Ramos (cell line): ENCODE results near the gene COG5.

Experiments
- in situ Hi-C: fragments of 300-500 bp; cut with MboI; formaldehyde crosslinking; loops from one replicate; pipeline ENCODE4 v1.14.3; 2022; ENCODE audit warnings: low sequenced_read_pairs; ENCODE audit not compliant: unreplicated experiment

The COG5 gene

DNA sequence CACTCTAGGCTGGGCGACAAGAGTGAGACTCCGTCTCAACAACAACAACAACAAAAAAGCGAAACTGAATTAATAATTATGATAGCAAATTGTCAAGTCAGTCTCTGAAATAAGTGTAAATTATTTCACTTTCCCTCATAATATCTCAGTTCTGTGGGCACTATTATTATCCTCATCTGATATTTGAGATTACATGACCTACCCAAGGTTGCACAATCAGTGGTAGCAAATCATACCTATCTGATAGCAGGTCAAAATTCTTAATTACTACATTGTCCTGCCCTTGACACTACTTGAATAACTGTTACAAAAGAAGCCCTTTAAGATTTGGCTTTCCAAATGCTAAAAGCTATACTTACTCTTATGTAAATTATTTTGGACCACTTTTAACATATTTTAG lies 209.1 kb downstream of the COG5 start:
- in situ Hi-C loops, result no loop called here

DNA sequence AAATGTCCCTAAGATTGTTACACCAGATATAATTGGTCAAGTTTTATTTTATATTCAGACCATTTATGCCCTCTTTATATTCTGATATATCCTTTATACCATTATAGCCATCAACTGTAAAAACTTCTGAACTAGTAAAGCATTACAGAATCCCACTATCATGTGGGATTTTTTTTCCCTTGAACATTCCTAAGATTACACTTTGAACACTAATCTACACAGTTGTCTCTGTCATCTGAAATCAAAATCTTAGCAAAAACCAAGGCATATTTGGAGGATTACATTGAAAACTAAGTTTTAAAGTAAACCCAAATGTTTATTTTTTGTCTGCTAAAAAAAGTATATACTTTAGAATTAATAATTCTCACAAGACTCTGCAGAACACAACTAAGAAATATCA lies 210.0 kb downstream of the COG5 start:
- in situ Hi-C loops, result no loop called here

DNA sequence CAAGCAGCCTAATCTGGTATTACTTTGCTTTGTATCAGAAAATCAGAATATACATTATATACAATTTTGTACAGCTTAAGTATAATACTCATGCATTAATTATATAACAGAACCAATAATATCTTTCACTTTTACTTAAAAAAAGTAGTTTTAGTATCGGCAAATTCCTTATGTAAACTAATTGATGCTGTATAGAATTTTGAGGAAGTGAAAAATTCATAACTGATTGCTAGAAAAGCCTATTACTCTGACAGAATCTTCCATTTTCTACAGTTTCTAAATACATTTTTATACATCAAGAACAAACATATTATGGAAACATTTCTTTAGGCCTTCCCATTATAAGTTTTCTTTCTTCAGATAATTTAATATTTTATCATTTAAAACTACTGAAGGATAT lies 217.8 kb downstream of the COG5 start:
- in situ Hi-C loops, result no loop called here

DNA sequence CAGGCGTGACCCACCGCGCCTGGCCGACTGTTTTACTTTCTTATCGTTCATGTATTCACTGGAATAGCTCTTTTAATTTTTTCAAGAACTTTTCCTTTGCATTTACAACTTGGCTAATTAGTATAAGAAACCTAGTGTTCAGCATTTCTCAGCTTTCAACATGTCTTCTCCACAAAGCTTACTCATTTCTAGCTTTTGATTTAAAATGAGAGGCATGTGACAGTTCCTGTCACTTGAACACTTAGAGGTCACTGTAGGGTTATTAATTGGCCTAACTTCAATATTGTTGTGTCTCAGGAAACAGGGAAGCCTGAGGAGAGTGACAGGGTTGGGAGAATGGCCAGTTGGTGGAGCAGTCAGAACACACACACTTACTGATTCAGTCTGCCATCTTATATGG lies 218.9 kb downstream of the COG5 start:
- in situ Hi-C loops, result no loop called here

DNA sequence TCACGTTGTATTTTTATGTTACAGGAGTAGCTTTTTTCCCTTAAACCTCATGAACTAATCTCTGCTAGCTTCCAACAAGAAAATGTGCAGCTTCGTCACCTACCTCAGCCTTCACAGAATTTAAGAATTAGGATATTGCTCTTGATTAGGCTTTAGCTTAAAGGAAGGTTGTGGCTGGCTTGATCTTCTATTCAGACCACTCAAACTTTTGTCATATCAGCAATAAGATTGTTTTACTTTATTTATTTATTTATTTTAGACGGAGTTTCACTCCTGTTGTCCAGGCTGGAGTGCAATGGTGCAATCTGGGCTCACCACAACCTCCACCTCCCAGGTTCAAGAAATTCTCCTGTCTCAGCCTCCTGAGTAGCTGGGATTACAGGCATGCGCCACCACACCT lies 219.4 kb downstream of the COG5 start:
- in situ Hi-C loops, result no loop called here

DNA sequence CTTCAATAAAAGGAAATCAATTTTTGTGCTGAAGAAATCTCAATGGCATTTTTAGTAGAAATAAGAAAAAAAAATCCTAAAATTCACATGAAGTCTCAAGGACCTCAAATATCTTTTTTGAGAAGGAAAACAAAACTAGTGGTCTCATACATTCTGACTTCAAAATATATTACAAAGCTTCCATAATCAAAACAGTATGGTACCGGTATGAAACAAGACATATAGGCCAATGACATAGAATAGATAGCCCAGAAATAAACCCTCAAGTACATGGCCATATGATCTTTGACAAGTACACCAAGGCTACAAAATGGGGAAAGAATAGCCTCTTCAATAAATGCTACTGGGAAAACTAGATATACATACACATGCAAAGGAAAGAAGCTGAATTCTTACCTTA lies 225.6 kb downstream of the COG5 start:
- in situ Hi-C loops, result no loop called here

DNA sequence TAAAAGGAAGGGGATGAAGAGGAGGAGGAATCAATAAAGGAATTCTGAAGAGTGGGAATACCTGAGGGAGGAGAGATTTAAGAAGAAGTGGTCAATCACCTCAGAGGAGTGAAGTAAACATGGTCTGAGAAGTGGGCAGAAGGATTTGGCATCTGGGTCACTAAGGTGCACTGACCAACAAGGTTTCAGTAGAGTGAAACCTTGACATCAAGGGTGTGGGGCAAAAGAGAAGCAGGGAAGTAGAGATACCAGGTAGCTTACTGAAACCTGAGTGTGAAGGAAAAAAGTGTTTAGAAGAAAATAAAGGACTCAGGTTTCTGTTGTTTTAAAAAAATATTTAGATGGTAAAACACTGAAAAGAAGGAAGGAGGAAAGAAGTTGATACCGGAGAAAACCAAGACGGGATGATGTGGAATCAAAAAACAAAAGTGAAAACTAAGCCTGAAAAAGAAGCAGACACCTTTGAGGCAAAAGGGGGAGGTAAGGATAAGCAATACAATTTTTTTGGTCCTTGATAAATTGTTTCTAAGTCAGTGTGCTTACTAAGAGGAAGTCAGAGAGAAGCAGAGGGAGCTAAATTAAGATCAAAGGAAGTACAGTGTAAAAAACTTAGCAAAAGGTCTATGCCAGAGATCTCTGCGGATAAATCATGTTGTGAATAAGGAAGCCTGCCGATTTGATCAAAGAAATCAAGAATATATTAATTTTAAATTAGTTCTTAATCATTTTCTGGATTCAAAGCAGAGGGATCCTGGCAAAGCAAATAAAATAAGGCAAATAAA lies 231.0 kb downstream of the COG5 start:
- in situ Hi-C loops, result no loop called here

DNA sequence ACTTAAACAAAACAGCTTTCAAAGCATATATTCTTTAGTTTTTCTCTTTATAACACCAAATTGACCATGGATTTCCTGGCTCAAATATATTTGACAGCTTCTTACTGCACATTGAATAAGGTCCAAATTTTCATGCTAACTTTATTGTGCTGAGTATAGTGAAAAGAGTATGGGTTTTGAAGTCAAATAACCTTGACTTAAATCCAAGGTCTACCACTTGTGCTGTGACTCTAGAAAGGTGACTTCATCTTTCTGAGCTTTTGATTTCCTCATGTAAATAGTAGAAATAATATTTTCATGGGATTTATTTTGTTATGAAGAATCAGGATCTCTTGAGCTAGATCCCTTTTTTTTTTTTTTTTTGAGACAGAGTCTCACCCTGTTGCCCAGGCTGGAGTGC lies 233.2 kb downstream of the COG5 start:
- in situ Hi-C loops, result no loop called here

DNA sequence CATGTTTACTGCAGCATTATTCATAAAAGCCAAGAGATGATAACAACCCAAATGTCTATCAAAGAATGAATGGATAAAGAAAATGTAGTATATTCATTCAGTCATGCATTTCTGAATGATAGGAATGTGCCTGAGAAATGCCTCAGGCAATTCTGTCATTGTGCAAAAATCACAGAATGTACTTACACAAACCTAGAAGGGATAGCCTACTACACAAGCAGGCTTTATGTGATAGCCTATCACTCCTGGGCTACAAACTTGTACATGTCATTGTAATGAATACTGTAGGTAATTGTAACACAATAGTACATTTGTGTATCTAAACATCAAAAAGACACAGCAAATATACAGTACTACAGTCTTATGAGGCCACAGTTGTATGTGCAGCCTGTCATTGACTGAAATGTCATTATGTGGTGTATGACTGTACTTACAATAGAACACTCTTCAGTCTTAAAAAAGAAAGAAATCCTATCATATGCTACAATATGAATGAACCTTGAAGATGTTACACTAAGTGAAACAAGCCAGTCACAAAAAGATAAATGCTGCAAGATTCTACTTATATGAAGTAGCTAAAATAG lies 235.6 kb downstream of the COG5 start:
- in situ Hi-C loops, result no loop called here

DNA sequence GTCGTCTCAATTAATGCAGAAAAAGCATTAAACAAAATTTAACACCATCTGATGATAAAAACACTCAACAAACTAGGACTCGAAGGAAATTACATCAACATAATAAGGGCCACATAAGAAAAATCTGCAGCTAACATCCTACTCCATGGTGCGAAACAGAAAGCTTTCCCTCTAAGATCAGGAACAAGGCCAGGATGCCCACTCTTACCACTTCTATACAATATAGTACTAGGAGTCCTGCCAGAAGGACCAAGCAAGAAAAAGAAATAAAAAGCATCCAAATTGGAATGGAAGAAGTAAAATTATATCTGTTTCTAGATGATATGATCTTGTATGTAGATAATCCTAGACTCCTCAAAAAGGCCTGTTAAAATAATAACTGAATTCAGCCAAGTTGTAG lies 237.7 kb downstream of the COG5 start:
- in situ Hi-C loops, result no loop called here

DNA sequence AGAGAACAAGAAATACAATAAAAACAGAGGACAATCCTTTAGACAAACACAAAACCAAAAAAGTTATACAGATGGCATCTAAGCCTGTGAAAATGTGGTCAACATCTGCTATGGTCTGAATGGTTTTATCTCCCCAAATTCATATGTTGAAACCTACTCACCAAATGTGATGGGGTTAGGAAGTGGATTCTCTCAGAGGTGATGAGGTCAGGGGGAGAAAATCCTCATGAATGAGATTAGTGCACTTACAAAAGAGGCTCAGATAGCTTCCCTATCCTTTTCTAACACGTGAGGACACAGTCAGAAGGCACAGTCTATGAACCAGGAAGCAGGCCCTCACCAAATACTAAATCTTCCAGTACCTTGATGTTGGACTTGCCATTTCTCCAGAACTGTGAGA lies 241.7 kb downstream of the COG5 start:
- in situ Hi-C loops, result no loop called here

DNA sequence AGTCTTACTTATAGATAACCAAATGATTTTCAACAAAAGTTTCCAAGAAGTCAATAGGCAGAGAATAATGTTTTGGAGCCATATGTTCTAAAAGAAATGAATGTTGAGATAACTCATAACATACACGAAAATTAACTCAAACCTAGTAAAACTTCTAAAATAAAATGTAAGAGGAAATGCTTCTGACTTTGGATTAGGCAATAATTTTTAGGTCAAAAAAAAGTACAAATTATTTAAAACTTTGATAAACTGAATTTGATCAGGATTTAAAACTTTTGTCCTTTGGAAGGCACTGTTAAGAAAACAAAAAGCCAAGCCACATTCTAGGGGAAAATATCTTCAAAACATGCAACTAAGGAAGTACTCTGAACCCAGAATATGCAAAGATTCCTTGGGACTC lies 242.1 kb downstream of the COG5 start:
- in situ Hi-C loops, result no loop called here

DNA sequence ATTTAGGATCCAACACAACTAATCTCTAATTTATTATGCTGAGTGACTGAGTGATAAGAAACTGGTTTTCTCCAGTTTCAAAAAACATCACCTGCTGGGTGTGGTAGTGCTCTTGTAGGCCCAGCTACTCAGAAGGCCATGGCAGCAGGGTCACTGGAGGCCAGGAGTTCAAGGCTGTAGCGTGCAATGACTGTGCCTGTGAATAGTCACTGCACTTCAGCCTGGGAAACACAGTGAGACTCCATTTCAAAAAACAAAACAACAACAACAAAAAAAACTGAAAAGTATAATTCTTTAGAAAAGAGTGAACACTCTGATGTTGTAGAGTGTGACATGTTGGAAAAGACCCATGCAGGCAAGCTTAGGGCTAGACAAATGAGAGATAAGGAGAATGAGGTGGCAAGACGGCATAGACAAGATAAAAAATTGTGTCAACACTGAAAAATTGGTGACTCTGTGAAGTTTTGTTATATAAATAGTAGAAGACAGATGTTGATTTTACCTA lies 243.9 kb downstream of the COG5 start:
- in situ Hi-C loops, result no loop called here

DNA sequence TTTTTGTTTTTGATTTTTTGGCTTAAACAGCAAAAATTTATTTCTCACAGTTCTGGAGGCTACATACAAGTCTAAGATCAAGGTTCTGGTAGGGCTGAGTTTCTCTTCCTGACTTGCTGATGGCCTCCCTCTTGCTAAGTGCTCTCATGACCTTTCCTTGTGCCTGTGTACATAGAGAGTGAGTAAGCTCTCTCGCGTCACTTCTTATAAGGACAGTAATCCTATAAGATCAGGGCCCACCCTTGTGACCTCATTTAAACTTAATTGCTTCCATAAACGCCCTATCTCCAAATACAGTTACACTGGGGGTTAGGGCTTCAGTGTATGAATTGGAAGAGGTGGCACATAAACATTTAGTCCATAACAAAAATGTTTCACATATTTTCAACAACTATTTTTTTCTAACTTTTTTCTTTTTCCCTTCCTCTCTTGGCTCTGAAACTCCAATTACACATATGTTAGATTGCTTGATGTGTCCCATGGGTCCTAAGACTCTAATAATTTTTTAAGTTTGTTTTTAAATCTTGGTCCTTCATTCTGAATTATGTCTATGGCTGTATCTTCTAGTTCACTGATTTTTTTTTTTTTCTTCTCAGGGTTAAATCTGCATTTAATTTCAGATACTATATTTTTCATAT lies 245.1 kb downstream of the COG5 start:
- in situ Hi-C loops, result no loop called here

DNA sequence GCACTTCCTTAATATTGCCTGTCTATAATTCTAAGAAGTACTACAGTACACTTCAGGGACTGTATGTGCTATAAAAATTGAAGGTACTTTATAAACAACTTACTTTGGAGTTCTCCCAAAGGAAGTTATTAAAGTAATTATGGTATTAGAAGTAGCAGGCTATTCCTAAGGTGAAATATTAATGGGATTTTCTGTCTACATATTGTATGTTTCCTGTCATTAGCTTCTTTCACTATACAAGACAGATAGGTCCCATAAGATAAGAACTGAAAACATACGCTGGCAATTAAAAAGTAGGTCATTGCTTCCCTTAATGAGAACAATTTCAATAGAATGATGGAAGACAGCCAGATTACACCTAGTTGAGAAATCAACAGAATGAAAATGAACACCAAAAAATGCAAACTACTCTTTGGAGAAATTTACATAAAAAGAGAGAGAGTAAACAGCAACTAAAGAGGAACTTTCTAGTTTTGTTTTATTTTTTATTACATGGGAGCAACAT lies 248.0 kb downstream of the COG5 start:
- in situ Hi-C loops, result no loop called here

DNA sequence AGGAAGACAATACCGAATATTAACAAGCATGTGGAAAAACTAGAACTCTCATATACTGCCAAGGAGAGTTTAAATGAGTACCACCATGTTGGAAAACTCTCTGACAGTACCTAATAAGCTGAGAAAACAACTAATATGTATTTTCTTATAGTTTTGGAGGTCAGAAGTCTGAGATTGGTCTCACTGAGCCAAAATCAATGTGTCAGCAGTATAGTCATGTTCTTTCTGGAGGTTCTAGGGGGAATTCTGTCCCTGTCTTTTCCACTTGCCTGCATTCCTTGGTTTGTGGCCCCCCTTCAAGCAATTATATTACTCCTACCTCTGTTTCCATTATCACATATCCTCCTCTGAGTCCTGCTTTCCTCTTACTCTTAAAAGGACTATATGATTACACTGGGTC lies 250.4 kb downstream of the COG5 start:
- in situ Hi-C loops, result no loop called here

DNA sequence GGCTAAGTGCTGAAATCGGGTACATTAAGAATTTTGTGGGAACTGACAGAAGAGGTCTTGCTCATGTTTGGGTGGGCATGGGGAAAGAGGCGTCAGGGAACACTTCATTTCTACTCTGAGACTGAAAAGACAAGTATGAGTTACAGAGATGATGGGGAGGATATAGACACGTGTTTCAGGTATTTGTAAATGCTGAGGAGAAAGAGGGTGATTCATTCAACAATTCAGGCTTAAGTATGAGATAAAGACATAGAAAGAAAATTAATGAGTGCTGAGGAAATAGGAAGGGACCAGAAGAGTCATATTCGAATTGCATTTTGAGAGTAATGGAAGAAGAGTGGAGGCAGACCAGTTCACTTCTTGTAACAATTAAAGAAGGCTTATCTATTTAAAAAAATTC lies 251.3 kb downstream of the COG5 start:
- in situ Hi-C loops, result no loop called here

DNA sequence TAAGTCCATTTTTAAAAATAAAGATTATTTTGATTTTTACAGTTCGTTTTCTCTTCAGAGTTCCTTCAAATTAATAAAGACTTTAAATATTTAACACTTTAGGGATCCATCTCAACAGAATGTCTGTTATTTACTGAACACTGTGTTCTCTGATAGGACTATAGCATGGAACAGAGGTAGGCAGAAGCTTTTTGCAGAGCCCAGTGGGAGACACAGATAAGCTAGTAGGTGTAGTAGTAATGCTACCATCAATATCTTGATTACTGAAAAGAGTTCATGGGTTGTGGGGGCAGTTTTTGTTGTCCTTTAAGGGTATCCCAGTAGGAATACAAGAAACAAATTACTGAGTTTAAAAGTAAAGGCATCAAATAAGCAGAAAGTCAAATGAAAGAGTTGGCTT lies 254.4 kb downstream of the COG5 start:
- in situ Hi-C loops, result no loop called here

DNA sequence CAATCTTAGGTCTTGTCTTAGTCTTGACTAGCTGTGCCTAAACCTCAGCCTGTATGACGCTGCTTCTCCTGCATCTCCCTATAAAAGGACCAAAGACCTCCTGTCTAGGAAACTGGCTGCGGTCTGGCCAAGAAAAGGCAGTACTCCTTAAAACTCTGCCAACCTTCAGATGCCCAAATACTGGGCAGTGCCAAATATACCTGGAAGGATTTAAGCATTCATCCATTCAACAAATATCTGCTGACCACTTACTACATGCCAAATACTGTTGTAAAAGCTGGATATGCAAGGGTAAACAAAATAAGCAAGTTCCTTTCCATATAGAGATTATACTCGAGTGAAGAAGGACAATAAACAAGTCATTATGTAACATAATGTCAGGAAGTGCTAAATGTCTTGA lies 259.1 kb downstream of the COG5 start:
- in situ Hi-C loops, result no loop called here

DNA sequence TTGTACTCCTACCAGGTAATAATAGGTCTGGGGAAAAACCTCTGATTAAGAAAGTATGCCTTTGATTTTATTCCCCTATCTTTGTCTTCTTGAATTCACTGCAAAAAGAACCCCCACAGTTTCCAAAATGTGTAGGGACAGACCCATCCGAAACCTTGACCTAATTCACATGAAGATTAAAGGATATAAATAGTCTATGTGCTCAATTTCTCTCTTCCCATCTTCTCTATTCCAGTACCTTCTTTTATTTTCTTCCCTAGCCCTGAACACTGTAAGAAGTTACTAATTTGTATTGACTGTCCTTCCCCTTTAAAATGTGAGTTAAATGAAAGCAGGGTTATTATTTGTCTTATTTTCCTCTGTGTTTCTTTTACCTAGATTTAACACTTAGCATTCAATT lies 259.7 kb downstream of the COG5 start:
- in situ Hi-C loops, result no loop called here

DNA sequence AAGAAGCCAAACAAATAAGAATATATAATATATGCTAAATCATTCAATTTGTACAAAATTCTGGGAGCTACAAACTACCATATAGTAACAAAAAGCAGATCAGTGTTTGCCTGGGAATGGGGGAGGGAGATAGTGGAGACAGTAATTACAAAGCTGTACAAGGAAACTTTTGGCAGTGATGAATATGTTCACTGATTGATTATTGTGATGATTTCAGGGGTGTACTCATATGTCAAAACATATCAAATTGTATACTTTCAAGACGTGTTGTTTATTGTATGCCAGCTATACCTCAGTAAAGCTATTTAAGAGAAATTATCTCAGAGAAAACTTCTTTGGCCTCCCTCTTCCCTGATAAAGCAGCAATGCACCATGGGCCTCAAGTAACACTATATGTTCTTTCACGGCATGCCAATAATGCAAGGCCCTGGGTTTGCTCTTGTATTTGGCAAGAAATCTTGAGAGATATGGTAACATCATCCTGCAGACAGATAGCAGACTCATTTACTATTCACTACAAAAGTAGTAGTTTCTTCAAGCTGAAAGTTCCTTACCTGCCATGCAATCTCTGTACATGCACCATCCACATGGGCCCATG lies 261.4 kb downstream of the COG5 start:
- in situ Hi-C loops, result no loop called here
